B cell (primary cell): ENCODE results near the gene SYT6. TPM values are rescaled to one million over a fixed set of nuclear protein-coding genes. Genes with fewer than 3 reads are reported as not detected.

Experiments
- ATAC-seq: fragments of 200-7000 bp; cut with Tn5 transposase; one replicate; pipeline ENCODE4 v1.10.0; 2021; ENCODE audit warnings: low read depth, mild to moderate bottlenecking, moderate number of reproducible peaks, moderate library complexity
- CTCF ChIA-PET: fragments of 350-600 bp; sonication (Branson Sonifier 250); formaldehyde crosslinking; loops from one replicate; lab custom pipeline; 2021; ENCODE audit warnings: antibody characterized with exemption, inconsistent platforms; lab: Charles Lee
- POLR2A ChIA-PET: fragments of 350-600 bp; sonication (Branson Sonifier 250); formaldehyde crosslinking; loops from one replicate; lab custom pipeline; 2021; ENCODE audit warnings: antibody characterized with exemption; lab: Charles Lee
- DNase-seq: peaks from one replicate; pipeline ENCODE4 v3.0.0; 2013
- H2AFZ ChIP-seq: 2 replicates; pipeline ENCODE4 v1.6.1; 2012; ENCODE audit warnings: mild to moderate bottlenecking, low read depth, low read length; ENCODE audit not compliant: insufficient read depth, poor library complexity, severe bottlenecking
- H3K27ac ChIP-seq, 2 donors: 1 replicate in 1 of 2; 2 replicates in 1 of 2; pipeline ENCODE4 v1.5.1; 2012 to 2013; ENCODE audit warnings: low read length in 2 of 2, mild to moderate bottlenecking in 2 of 2, moderate library complexity in 1 of 2
- H3K27me3 ChIP-seq, 4 experiments: fragments of 200-600 bp in 1 of 4; sonication (generic) in 1 of 4; replicated peaks in 1 of 4; 1 replicate in 2 of 4; 2 replicates in 2 of 4; pipeline versions ENCODE4 v1.6.1 to v1.7.0; 2013 to 2016; ENCODE audit warnings: low read length in 3 of 4, mild to moderate bottlenecking in 2 of 4, mixed read lengths in 1 of 4, moderate library complexity in 1 of 4; ENCODE audit not compliant: insufficient read depth in 4 of 4, control insufficient read depth in 3 of 4; ENCODE audit errors: control extremely low read depth in 1 of 4
- H3K36me3 ChIP-seq, 2 experiments: replicated peaks in 1 of 2; 1 replicate in 1 of 2; 2 replicates in 1 of 2; pipeline versions ENCODE4 v1.6.1 to v1.7.1; 2013; ENCODE audit warnings: low read length in 1 of 2; ENCODE audit not compliant: insufficient read depth in 2 of 2, control insufficient read depth in 1 of 2; ENCODE audit errors: control extremely low read depth in 1 of 2, extremely low read depth in 1 of 2
- H3K4me1 ChIP-seq, 2 donors: fragments of 200-600 bp in 1 of 2; sonication (generic) in 1 of 2; 1 replicate in 1 of 2; 2 replicates in 1 of 2; pipeline versions ENCODE4 v1.5.1 to v1.6.1; 2013 to 2017; ENCODE audit warnings: low read length in 2 of 2; ENCODE audit not compliant: control insufficient read depth in 2 of 2, insufficient read depth in 2 of 2
- H3K4me2 ChIP-seq: replicated peaks from 2 replicates; pipeline ENCODE3; 2012; ENCODE audit warnings: mild to moderate bottlenecking, low read depth, low read length; ENCODE audit not compliant: poor library complexity, severe bottlenecking
- H3K4me3 ChIP-seq, 5 experiments: fragments of 200-600 bp in 1 of 5; sonication (generic) in 1 of 5; 1 replicate in 3 of 5; 2 replicates in 2 of 5; pipeline versions ENCODE4 v1.5.1 to v1.7.0; 2011 to 2016; ENCODE audit warnings: low read length in 4 of 5, mild to moderate bottlenecking in 4 of 5, low read depth in 2 of 5, control low read depth in 1 of 5, moderate library complexity in 1 of 5; ENCODE audit not compliant: insufficient read depth in 1 of 5; ENCODE audit errors: control extremely low read depth in 1 of 5, extremely low read depth in 1 of 5
- H3K79me2 ChIP-seq: fragments of 200-600 bp; sonication (generic); one replicate; pipeline ENCODE4 v1.6.0; 2016; ENCODE audit warnings: low read length; ENCODE audit not compliant: control insufficient read depth, insufficient read depth
- H3K9ac ChIP-seq: fragments of 200-600 bp; sonication (generic); 2 replicates; pipeline ENCODE4 v1.6.1; 2017; ENCODE audit warnings: mild to moderate bottlenecking, low read length, moderate library complexity
- H3K9me3 ChIP-seq, 3 donors: one replicate each; pipeline versions ENCODE4 v1.6.1 to v1.7.1; 2013; ENCODE audit warnings: low read length in 2 of 3; ENCODE audit not compliant: control insufficient read depth in 2 of 3, insufficient read depth in 1 of 3; ENCODE audit errors: control extremely low read depth in 1 of 3
- H4K20me1 ChIP-seq: 2 replicates; pipeline ENCODE4 v1.6.0; 2012; ENCODE audit warnings: mild to moderate bottlenecking, low read length; ENCODE audit not compliant: insufficient read depth, control insufficient read depth, poor library complexity, severe bottlenecking
- H3K27ac Mint-ChIP-seq: one replicate; pipeline ENCODE4 v1.8.0; 2021; ENCODE audit warnings: mixed read lengths
- H3K27me3 Mint-ChIP-seq: one replicate; pipeline ENCODE4 v1.8.0; 2021; ENCODE audit warnings: mixed read lengths
- H3K4me1 Mint-ChIP-seq: one replicate; pipeline ENCODE4 v1.8.0; 2021; ENCODE audit warnings: mixed read lengths
- H3K4me3 Mint-ChIP-seq: one replicate; pipeline ENCODE4 v1.8.0; 2021; ENCODE audit warnings: mixed read lengths
- H3K9me3 Mint-ChIP-seq: one replicate; pipeline ENCODE4 v1.8.0; 2022; ENCODE audit warnings: mixed read lengths; ENCODE audit not compliant: insufficient read depth
- CTCF ChIP-seq: fragments of 200-600 bp; IDR thresholded peaks from one replicate; pipeline ENCODE4 v1.8.0; 2022; ENCODE audit warnings: antibody characterized with exemption, mild to moderate bottlenecking
- EZH2 ChIP-seq: IDR thresholded peaks from 2 replicates; pipeline ENCODE4 v1.6.1; 2012; ENCODE audit warnings: borderline replicate concordance, low read depth, mild to moderate bottlenecking, moderate library complexity, low read length; ENCODE audit not compliant: insufficient read depth, poor library complexity, severe bottlenecking
- WGBS: methylation state at CpG from one replicate; pipeline ENCODE4 v1.1.5; 2013; ENCODE audit warnings: missing lambda C conversion rate; ENCODE audit not compliant: insufficient coverage; 5-methylcytosine and 5-hydroxymethylcytosine counted together
- intact Hi-C: fragments of 100-400 bp; cut with micrococcal nuclease; formaldehyde crosslinking; loops from one replicate; pipeline ENCODE4 v1.10.0; 2022
- polyA plus RNA-seq: library from polyadenylated mRNA; depleted of rRNA; stranded (reverse); fragments of >200 nt; gene quantifications from 2 replicates; pipeline ENCODE4 v1.2.3, GENCODE V29; 2012
- total RNA-seq, 2 donors: library from RNA; stranded (reverse); fragments of 120-200 nt in 1 of 2; gene quantifications; 1 replicate in 1 of 2; 2 replicates in 1 of 2; pipeline versions ENCODE4 v1.2.3 to v1.2.4, GENCODE V29; 2013 to 2022

SYT6 gene
- total and polyA plus RNA-seq, 2 donors (not counting 1 experiment from before 2014, with no cell fraction given) = not detected

GRCh38 chr1:114078116-114078515, 75.6 kb downstream of the SYT6 start:
- H3K9ac ChIP-seq = no peak overlapping the region
- ChIA-PET POLR2A (no interaction called here), CTCF (no interaction called here)
- H3K36me3 ChIP-seq = no peaks in the 10 kb centered on the region
- intact Hi-C loops = no loop called here
- peaks cover 0 to 1% (median 0%) of the 10 kb centered on the region in 3 donors for H3K9me3 ChIP-seq
- no peak overlapping the region for H2AFZ ChIP-seq
- WGBS = 59% methylated on average over 4 of the region's 4 CpGs
- peaks cover 18% of the 10 kb centered on the region for H3K27me3 Mint-ChIP-seq
- H3K4me3 ChIP-seq = no peak overlapping the region
- no peak for ATAC-seq
- H3K27ac ChIP-seq = no peak overlapping the region
- no peak overlapping the region for H3K4me3 Mint-ChIP-seq
- DNase-seq = no peak
- H3K27ac Mint-ChIP-seq = no peak overlapping the region
- no peaks in the 10 kb centered on the region for H3K79me2 ChIP-seq
- H4K20me1 ChIP-seq = no peaks in the 10 kb centered on the region
- TF ChIP-seq EZH2 (no peak), CTCF (no peak)
- peaks cover 0 to 2% (median 0%) of the 10 kb centered on the region in 4 experiments for H3K27me3 ChIP-seq
- H3K4me1 ChIP-seq = no peaks in the 10 kb centered on the region
- H3K9me3 Mint-ChIP-seq = no peaks in the 10 kb centered on the region
- no peaks in the 10 kb centered on the region for H3K4me1 Mint-ChIP-seq
- no peak overlapping the region for H3K4me2 ChIP-seq

- Histone ChIP-seq H2AFZ (no peak overlapping the region), H3K9ac (no peak overlapping the region), H3K9me3 (peaks cover 0 to 8% (median 2%) of the 10 kb centered on the region in 3 donors), H3K36me3 (no peaks in the 10 kb centered on the region), H3K4me2 (no peak overlapping the region), H3K27me3 (peaks cover 0 to 2% (median 0%) of the 10 kb centered on the region in 4 experiments), H4K20me1 (no peaks in the 10 kb centered on the region), H3K4me3 (no peak overlapping the region), H3K4me1 (no peaks in the 10 kb centered on the region), H3K79me2 (no peaks in the 10 kb centered on the region), H3K27ac (no peak overlapping the region)
- Mint-ChIP-seq H3K27me3 (peaks cover 11% of the 10 kb centered on the region), H3K4me1 (no peaks in the 10 kb centered on the region), H3K27ac (no peak overlapping the region), H3K4me3 (no peak overlapping the region), H3K9me3 (no peaks in the 10 kb centered on the region)
- WGBS = 93% methylated on average over 2 of the region's 3 CpGs
- ChIA-PET CTCF (no interaction called here), POLR2A (no interaction called here)
- intact Hi-C loops = no loop called here
- ATAC-seq (no peak), DNase-seq (no peak)
- TF ChIP-seq EZH2 = no peak
- TF ChIP-seq CTCF = no peak
Observed at GRCh38 chr1:114077188-114077587, 76.5 kb downstream of the SYT6 start.
